RWPE2 (cell line): ENCODE results near the gene ZNF653.

Source experiments
- ATAC-seq: fragments of 200-7000 bp; cut with Tn5 transposase; 3 replicates; pipeline ENCODE4 v1.9.1; 2021; ENCODE audit warnings: low read depth
- DNase-seq: peaks from one replicate; pipeline ENCODE4 v3.0.0-alpha.2; 2020; ENCODE audit warnings: low spot score
- H3K27ac ChIP-seq: fragments of 450-650 bp; 2 replicates; pipeline ENCODE4 v1.5.1; 2017; ENCODE audit warnings: mild to moderate bottlenecking; ENCODE audit not compliant: poor library complexity, severe bottlenecking
- H3K27me3 ChIP-seq: fragments of 250-450 bp; sonication (Bioruptor Pico); 2 replicates; pipeline ENCODE4 v1.5.1; 2021; ENCODE audit warnings: mild to moderate bottlenecking, moderate library complexity; ENCODE audit not compliant: insufficient read depth, poor library complexity, severe bottlenecking
- H3K36me3 ChIP-seq: fragments of 250-450 bp; sonication (Bioruptor Pico); 2 replicates; pipeline ENCODE4 v1.5.1; 2020; ENCODE audit warnings: low read depth, mild to moderate bottlenecking, moderate library complexity
- H3K4me1 ChIP-seq: fragments of 250-450 bp; sonication (Bioruptor Pico); 2 replicates; pipeline ENCODE4 v1.5.1; 2021; ENCODE audit warnings: mild to moderate bottlenecking, moderate library complexity; ENCODE audit not compliant: insufficient read depth, poor library complexity, severe bottlenecking
- H3K4me3 ChIP-seq: fragments of 250-450 bp; sonication (Bioruptor Pico); 2 replicates; pipeline ENCODE4 v1.5.1; 2021; ENCODE audit warnings: mild to moderate bottlenecking, moderate library complexity; ENCODE audit not compliant: severe bottlenecking
- H3K9me3 ChIP-seq: fragments of 250-450 bp; sonication (Bioruptor Pico); 2 replicates; pipeline ENCODE4 v1.5.1; 2021; ENCODE audit warnings: mild to moderate bottlenecking, moderate library complexity; ENCODE audit not compliant: severe bottlenecking
- CTCF ChIP-seq: fragments of 450-650 bp; IDR thresholded peaks from one replicate; pipeline ENCODE4 v1.5.1; 2017; ENCODE audit warnings: mild to moderate bottlenecking, moderate library complexity; ENCODE audit not compliant: poor library complexity, severe bottlenecking

ZNF653 gene

GRCh38 chr19:11519138-11519537 lies 13.5 kb upstream of the ZNF653 start:
- Histone ChIP-seq H3K4me1 (no peaks in the 10 kb centered on the region), H3K36me3 (peaks cover 18% of the 10 kb centered on the region), H3K27ac (no peak overlapping the region), H3K27me3 (no peaks in the 10 kb centered on the region), H3K4me3 (no peak overlapping the region), H3K9me3 (no peaks in the 10 kb centered on the region)
- TF ChIP-seq CTCF: no peak
- peak; percentile 53; the same call in 2 of the 3 replicates for ATAC-seq
- DNase-seq: no peak

- H3K4me3 ChIP-seq: no peak overlapping the region
- no peak for TF ChIP-seq CTCF
- no peaks in the 10 kb centered on the region for H3K4me1 ChIP-seq
- H3K27me3 ChIP-seq: no peaks in the 10 kb centered on the region
- peaks cover 10% of the 10 kb centered on the region for H3K36me3 ChIP-seq
- no peaks in the 10 kb centered on the region for H3K9me3 ChIP-seq
- no peak for DNase-seq
- H3K27ac ChIP-seq: no peak overlapping the region
- no peak for ATAC-seq
These were observed 8.3 kb upstream of the ZNF653 start for GRCh38 chr19:11513946-11514345.

GRCh38 chr19:11510444-11510843 lies 4.8 kb upstream of the ZNF653 start:
- no peaks in the 10 kb centered on the region for H3K4me1 ChIP-seq
- no peak for ATAC-seq
- no peaks in the 10 kb centered on the region for H3K9me3 ChIP-seq
- no peaks in the 10 kb centered on the region for H3K36me3 ChIP-seq
- no peak overlapping the region for H3K27ac ChIP-seq
- no peak for TF ChIP-seq CTCF
- DNase-seq: no peak
- no peak overlapping the region for H3K4me3 ChIP-seq
- H3K27me3 ChIP-seq: no peaks in the 10 kb centered on the region

- ATAC-seq (no peak), DNase-seq (no peak)
- no peaks in the 10 kb centered on the region for H3K36me3 ChIP-seq
- no peaks in the 10 kb centered on the region for H3K4me1 ChIP-seq
- TF ChIP-seq CTCF: no peak
- no peak overlapping the region for H3K4me3 ChIP-seq
- no peaks in the 10 kb centered on the region for H3K27me3 ChIP-seq
- no peaks in the 10 kb centered on the region for H3K9me3 ChIP-seq
- no peak overlapping the region for H3K27ac ChIP-seq
These were observed 1.9 kb upstream of the ZNF653 start for GRCh38 chr19:11507370-11508078.

GRCh38 chr19:11506967-11507366 lies 1.3 kb upstream of the ZNF653 start:
- Histone ChIP-seq H3K4me1 (no peaks in the 10 kb centered on the region), H3K27me3 (no peaks in the 10 kb centered on the region), H3K9me3 (no peaks in the 10 kb centered on the region), H3K4me3 (no peak overlapping the region), H3K27ac (peak overlapping the region; percentile 68), H3K36me3 (no peaks in the 10 kb centered on the region)
- DNase-seq: no peak
- no peak for TF ChIP-seq CTCF
- ATAC-seq: no peak
